HG02885 (cell line): ENCODE results near the gene RSRC1.
"Not testable (repeated sequence)": the region's sequence is repeated elsewhere in the genome, so short reads cannot be mapped to it uniquely, and the experiment has no call there.

Experiments used
- ATAC-seq: cut with Tn5 transposase; IDR thresholded peaks from one replicate; pipeline ENCODE4 v1.9.1; 2021; ENCODE audit warnings: mild to moderate bottlenecking; ENCODE audit not compliant: unreplicated experiment, poor library complexity

RSRC1 gene

DNA sequence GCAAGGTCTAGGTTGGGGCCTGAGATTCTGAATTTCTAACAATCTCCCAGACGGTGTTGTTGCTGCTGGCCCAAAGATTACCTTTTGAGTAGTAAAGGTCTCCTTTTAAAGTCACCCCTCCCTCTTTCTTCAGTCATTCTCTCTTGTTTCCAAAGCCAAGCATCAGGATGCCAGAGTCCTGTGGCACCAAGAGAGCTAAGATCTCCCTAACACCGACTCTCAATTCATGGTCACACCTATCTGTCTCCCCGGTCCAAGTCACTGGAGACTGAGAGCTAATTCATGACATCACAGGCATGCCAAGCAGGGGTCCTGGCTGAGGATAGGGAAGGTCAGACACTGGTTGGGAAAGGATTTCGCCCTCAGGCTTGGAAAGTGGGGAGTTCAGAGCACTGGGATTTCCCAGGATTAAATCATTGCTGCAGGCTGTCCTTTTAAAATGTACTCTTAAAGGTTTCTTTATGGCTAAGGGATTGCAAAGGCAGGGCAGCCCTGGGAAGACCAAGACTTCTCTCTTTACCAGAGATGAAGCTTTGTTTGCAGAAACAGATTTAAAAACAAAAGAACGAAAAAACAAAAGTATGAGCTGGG, 11.0 kb upstream of the RSRC1 start:
- ATAC-seq: no peak

DNA sequence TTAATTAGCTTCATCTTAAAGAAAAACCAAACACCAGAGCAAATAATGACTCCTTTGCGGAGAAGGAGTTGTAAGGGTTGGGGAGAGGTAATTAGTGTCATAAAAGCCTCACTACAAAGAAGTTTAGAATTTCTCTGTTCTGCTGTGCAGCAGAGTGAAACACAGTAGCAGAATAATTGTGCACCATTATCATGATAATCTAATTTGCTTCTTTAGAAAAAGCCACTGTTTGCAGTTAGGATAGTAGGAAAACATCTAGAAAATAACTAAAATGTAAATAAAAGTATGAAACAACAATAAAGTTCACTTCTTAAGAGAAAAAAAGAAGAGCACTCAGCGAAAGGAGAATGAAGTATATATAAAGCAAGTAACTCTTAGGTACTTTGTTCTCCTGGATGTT, 9.2 kb upstream of the RSRC1 start:
- no peak for ATAC-seq

GRCh38 chr3:158101335-158102241, 8.3 kb upstream of the RSRC1 start:
- no peak for ATAC-seq

DNA sequence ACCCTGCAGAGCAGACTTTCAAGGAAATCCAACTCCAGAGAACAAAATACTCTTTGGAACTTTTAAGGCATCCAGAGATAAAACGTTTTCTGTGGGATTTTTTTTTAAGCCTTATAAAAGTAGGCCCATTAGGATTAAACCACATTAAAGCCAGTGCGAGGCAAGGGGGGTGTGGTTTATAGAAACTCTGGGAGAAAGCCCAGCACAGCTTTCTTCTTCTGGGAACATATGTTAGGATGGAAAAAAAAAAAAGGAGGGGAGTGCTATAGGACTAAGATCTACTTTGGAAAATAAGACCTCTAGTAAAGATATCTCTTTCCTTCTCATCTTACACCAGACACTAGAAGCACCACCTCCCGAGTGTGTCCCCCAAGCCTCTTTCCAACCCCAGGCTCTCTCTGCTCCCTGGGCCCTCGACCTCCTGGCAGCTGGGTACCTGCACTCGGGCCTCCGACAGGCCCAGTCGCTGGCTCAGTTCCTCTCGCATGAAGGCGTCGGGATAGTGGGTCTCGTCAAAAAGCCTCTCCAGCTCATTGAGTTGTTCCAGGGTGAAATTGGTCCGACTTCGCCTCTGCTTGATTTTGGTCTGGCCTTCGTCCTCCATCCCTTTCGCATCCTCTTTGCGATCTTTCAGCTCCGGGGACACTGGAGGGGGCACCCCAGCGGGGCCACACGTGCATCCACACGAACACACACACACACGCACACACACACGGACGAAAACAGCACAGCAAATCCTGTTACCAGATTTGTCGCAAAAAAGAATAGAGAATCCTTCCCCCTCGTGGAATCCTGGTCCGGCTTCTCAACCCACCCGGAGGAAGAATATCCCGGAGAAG, 7.4 kb upstream of the RSRC1 start:
- ATAC-seq: no peak

DNA sequence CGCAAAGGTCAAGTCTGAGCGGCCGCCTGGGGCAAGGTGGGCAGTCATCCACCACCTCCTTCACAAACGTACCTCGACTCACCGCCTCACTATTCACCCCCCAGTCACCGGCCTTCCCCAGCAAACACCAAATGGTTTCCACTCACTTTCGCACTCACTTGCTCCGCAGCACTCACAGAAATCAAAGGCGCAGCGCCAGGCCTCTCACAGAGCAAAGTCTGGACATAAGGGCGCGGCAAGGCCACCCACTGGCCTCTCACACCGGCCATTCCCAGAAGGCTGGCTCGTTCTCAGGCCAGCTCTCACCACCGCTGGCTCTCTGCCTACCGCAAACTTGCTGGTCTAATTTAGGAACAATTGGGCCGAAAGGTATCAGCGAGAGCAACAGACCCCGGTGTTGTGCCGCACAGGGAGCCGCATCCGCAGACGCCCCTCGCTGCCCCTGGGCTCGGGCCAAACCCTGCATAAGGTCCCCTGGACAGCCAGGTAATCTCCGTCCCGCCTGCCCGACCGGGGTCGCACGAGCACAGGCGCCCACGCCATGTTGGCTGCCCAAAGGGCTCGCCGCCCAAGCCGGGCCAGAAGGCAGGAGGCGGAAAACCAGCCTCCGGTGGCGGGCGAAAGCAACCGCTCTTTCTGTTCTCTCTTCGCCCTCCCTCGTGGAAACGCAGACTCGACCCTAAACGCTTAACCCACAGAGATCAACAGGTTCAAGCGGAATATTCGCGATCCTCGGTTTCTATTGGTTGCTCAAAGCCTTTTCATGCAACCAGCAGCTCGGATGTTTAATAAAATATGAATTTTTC, 6.6 kb upstream of the RSRC1 start:
- ATAC-seq: peak; percentile 33

DNA sequence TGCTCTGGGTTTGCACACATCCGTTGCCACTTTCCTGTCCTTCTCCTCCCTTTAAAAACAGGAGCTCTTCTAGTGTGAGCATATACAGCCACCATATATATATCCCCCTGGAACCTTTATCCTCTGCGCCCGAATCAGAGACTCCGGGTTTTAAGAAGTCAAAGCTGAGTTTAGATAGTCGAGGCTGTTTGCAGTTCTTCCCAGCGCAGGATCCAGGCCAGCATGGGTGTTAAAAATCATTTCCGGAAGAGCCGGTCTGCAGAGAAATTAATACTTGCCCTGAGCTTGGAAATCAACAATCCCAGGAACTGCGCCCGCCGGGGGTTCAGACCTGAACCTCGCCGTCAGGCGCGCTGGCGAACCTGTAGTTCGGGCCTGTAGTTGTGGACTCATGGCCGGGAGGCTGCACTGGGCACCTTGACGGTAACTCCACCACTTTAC, 6.0 kb upstream of the RSRC1 start:
- no peak for ATAC-seq

GRCh38 chr3:158104431-158104921, 5.4 kb upstream of the RSRC1 start:
- ATAC-seq: no peak

DNA sequence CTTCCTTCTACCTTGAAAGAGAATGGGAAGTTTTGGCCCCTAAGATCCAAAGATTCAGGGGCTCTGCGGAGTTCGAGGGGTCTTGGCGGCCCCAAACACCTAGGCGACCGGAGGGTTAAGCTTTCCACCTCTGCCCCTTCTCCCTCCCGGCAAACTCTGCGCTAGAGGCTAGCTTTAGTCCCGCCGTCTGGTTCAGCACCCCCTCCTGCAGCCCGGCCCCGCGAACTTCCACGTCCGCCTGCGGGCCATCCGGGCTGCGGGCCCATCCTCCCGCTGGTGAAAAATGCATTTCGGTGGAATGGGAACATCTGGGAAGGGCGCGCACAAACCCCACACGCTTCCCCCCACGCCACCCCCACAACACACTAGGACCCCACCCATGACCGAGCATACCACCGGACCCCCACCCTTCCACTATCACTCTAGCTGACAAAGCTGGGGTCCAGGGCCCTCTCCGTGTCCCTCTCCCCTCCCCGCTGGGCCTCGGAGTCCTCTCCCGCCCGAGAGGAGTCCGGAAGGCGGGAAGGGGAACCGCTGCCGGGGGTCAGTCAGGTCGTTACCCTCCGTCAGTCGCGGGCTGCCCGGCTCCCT, 4.7 kb upstream of the RSRC1 start:
- no peak for ATAC-seq

DNA sequence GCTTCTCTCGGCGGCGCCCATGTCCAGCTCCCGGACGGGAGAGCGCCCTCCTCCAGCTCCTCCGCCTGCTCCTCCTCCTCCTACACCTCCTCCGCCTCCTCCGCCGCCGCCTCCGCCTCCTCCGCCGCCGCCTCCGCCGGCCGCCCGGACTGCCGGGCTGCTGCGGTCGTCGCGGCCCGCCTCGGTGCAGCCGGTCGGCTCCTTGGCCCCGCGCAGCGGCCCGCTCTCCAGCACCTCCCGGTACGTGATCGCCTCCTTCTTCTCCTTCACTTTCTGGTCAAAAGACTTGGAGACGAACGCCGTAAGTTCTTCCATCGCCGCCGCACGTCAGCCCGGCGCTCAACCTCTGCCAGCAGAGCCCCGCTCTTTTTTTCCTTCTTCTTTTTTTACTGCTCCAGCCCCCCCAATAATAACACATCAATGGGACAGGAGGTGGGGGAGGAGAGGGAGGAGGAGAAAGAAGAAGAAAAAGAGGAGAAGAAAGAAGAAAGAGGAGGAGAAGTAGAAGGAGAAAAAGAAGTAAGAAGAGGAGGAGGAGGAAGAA, 4.1 kb upstream of the RSRC1 start:
- ATAC-seq: no peak

- no peak for ATAC-seq
Observed at GRCh38 chr3:158106766-158107471, 3.0 kb upstream of the RSRC1 start.

- ATAC-seq: no peak
Observed at GRCh38 chr3:158107605-158108444, 2.1 kb upstream of the RSRC1 start.

DNA sequence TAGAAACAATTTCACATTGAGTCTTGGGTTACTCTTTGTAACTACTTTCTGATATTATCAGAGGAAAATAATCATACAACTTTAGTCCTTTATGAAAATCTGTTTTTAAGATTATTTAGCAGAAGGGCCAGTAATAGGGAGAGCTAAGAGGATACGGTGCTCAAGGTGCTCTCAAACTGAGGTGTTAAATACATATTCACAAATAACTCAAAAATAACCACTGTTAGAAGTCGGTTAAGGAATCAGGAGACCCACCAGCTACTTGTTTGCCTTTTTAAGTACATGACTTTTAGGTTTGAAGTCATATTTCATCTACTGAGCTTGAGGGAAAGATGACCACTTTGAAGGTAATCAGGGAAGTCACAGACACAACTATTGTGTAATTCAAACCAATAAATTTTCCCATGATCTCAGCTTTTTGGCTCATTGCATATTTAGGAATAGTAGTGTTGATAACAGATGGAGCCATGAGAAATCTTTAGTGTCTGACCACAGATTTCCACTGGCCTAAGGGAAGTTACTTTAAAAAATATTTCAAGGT, 1.4 kb upstream of the RSRC1 start:
- no peak for ATAC-seq

GRCh38 chr3:158109295-158109803, 540 bp upstream of the RSRC1 start:
- ATAC-seq: no peak

GRCh38 chr3:158110658-158111018, 749 bp downstream of the RSRC1 start:
- ATAC-seq: no peak

GRCh38 chr3:158111861-158112260, 2.0 kb downstream of the RSRC1 start:
- no peak for ATAC-seq

- not testable (repeated sequence) for ATAC-seq
Observed at GRCh38 chr3:158113595-158113994, 3.7 kb downstream of the RSRC1 start.

GRCh38 chr3:158120330-158120729, 10.4 kb downstream of the RSRC1 start:
- no peak for ATAC-seq
